Hippocampal formation (tissue), 2 donors: ENCODE measurements around the gene DCDC2.
A peak's percentile ranks its signal among the peaks of the same experiment; 100 is the strongest.
"Not testable (repeated sequence)": the region's sequence is repeated elsewhere in the genome, so short reads cannot be mapped to it uniquely, and the experiment has no call there.

Source experiments
- DNase-seq, 2 donors: peaks; one replicate each; lab custom pipeline; 2025; lab: John Stamatoyannopoulos, UW

Gene DCDC2

DNA sequence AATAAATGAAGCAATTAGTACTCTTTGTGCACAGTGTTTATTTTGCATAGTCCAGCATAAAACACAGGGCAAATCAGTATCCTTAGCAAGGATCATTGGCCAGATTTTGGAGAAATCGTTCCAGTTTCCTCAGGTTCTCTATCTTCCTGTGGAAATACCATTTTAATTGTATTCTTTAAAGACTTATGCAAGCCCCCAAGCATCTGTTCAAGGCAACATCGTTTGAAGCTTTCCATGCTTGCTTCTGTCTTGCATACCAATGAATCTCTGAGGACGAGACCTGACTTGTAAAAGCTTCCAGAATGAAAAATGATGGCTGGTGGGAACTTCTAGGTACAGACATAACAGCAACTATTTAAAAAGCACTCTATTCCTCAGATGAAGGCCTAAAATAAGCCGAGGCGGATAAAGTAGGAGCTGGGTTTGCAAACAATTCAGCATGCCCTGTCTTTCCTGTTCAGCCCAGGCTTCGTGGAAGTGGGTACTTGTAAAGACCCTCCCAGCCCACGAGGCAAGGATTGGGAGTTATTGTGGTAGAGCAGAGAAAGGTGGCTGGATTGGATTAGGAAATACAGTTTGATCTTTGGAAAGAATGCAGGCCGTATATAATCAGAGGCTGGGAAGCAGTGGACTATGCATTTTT is 210.2 kb downstream of the DCDC2 start:
- DNase-seq = peak in 1 of 2 donors; percentile 71

DNA sequence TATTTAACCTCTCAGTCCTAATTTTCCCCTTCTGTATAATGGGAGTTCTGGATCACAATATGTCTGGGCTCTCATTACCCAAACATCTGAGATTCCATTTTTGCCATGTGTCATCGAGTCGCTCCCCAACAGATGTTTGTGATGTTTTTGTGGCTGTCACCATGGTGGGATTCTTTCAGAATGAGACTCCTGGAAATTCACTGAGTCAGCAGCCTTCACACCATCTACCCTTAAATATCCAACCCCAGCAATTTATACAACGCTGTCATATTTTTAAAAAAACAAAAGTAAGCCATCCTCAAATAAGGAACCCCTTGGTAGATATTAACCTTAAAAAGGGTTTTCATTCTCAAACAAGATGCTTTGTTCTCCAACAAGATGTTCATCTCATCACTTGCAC is 211.0 kb downstream of the DCDC2 start:
- DNase-seq = no peak

DNA sequence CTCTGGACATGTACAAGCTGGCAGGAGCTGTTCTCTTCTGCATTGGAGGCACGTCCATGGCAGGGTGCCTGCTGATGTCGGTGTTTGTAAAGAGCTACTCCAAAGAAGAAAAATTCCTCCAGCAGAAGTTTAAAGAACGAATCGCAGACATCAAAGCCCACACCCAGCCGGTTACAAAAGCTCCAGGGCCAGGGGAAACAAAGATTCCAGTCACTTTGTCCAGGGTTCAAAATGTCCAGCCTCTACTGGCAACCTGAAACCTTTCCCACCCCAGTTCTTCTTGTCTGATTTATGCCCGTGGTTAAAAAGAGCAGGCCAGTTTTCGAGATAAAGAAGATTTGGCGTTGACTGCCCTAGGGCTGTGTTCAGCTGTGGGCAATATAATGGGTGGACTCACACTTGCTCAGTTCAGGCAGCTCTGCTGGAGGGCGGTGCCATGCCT is 212.1 kb downstream of the DCDC2 start:
- DNase-seq = no peak

DNA sequence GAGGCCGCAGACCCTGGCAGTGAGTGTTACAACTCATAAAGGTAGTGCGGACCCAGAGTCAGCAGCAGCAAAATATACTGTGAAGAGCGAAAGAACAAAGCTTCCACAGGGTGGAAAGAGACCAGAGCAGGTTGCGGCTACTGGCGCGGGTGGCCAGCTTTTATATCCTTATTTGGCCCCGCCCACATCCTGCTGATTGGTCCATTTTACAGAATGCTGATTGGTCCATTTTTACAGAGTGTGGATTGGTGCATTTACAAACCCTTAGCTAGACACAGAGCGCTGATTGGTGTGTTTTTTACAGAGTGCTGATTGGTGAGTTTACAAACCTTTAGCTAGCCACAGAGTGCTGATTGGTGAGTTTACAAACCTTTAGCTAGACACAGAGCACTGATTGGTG is 215.1 kb downstream of the DCDC2 start:
- not testable (repeated sequence) for DNase-seq

DNA sequence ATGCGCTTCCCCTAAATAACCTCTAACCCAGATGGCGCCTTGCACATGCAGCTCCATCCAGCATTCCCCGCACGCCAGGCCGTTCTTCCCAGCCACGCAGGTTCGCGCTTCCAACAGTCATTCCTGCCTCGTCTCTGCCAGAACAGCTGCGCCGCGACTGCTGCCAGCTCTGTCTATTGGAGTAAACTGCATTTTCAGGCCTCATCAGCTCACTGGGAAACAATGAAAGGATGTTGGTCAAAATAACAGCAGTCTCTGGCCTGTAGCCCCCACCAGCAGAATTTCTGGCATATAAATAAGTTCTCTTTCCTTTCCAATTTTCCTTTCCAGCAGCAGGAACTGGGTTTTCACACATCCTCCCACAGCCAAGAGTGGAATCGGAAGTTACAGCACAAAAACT is 217.3 kb downstream of the DCDC2 start:
- DNase-seq = peak; percentile 22 to 27

DNA sequence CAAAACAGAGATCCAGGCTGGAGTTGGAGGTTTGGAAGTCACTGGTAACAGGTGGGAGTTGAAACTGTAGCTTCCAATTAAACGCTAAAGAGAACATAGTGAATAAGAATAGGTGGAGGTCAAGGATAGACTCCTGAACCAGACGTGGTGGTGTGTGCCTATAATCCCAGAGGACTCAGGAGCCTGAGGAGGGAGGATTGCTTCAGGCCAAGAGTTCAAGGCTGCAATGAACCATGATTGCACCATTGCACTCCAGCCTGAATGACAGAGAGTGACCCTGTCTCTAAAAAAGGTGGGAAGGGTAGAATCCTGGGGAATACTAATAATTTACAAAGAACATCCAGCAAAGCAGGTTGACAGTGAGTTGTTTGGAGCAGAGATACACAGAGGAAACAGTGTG is 218.2 kb downstream of the DCDC2 start:
- no peak for DNase-seq

DNA sequence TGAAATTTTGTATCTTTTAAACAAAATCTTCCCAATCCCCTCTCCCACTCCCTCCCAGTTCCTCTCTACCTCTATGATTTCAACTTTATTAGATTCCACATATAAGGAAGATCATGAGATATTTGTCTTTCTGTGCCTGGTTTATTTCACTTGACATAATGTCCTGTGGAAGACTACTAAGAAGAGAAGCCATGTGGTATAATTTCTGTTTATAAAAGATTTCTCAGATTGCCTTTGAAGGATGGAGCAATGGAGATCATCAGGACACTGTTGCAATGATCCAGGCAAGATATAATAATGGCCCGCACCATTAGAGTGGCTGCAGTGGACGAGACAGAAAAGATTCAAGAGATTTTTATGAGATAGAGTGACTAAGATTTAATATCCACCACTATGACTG is 218.8 kb downstream of the DCDC2 start:
- no peak for DNase-seq

DNA sequence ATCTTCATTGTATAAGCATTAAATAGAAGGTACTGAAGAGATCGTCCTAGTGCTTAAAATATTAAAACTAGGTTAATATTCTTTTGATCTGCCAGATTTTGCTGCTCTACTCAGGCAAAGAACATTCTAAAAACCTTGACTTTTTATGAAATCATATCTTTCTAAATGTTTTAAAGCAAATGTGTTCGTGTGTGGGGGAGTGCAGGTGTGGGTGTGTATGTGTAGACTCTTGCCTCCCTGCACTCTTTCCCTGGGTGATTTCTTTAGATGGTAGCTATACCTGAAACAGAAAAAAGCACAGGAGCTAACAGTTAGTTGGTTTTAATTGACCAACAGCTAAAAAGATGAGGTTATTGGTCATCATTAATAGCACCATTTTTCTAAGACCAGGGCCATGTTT is 226.1 kb downstream of the DCDC2 start:
- DNase-seq = no peak

DNA sequence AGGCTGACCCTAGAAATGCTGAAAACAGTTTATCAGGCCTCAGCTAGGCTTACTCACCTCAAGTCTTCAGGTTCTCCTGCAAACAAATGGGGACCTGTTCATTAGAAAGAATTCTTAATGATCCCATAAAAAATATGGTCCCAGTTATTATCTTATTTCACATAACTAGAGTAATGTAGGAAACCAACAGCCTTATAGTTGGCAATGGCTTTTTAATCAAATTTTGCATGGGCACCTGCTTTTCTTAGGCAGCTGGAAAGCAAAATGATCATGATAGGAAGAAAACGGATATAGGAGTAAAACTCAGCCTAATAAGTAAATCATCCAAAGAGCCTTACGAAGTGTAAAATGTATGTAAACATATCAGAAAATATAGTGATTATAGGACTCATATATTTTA is 230.5 kb downstream of the DCDC2 start:
- DNase-seq = no peak

DNA sequence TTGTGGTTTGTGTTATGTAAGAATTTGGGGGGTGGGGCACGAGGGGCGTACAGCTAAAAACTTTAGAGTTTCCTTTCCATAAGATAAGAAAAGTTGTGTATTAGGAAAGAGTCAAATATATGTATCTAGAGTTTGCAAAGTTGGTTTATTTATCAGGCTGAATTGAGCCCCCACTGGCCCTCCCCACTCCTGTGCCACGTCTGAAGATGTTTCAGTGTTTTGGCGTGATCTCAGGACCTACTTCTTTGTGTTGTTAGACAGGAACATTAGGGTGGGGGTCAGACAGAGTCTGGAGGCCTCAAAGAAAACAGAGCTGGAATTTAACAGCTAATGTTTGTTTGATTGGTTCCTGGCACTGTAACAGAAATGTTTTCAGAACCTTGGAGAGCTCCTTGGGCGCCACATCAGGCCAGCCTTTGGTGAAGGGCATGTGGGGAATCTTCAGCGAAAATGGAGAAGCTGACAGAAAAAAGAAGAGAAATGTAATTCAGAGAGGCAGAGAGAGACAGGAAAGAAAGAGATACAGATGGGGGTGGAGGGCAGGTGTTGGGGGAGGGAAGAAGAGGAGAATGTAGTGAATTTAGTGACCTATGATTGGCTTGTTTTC is 231.2 kb downstream of the DCDC2 start:
- peak; percentile 18 to 37 for DNase-seq

DNA sequence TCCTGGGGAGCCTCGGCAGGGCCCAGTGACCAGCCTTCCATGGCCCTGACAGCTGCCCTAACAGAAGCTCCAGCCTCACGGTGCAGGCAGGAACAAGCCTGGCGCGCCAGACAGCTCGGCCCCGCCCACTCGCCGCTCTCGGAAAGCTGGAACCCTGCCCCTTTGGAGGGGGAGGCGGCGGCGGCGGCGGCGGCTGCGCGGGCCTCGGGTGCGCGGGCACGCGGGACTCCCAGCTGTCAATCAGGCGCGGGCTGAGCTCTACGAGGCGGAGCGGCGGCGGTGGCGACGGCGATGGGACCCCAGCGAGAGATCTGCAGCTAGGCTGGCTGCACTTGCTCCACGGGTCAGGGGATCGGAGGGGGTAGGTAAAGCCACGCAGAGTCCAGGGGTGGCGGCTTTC is 231.9 kb downstream of the DCDC2 start, which contains the start of gene NRSN1:
Gene NRSN1, plus strand, starts transcription at position 236 of the 400 bp plus-strand sequence. CDS start 8,113 bp downstream, outside the sequence.
- peak; percentile 24 to 34 for DNase-seq

DNA sequence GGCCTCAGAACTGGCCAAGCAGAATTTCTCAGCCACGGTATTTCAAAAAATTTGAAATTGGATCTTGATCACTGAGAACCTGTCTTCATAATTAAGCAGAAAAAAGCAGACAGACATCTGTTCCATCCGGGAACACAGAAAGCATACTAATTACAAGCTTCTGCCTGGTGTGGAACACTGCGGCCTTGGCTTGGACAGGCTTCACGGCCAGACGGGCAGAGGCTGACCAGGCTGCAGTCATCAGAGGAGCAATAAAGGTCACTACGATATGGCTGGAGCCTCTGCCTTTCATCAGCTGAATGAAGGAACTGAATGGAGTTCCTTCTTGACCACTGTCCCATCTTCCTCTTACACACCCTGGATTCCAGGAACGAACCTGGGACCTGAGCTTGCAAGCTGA is 235.7 kb downstream of the DCDC2 start:
- no peak for DNase-seq
